PC-3 (cell line): ENCODE data around the gene RALGPS1. TPM values are rescaled to one million over a fixed set of nuclear protein-coding genes. Genes with fewer than 3 reads are reported as not detected.

Experiments used
- ATAC-seq: fragments of 200-7000 bp; cut with Tn5 transposase; 2 replicates; pipeline ENCODE4 v1.9.1; 2020; ENCODE audit warnings: mild to moderate bottlenecking, moderate library complexity
- BruUV-seq: library from RNA; stranded (reverse); fragments of 400-500 nt; replicated peaks from 2 replicates; lab custom pipeline; 2021; lab: Mats Ljungman, UMichigan
- CTCF ChIA-PET: fragments of 300-600 bp; sonication (Branson Sonifier 250); formaldehyde crosslinking; loops from one replicate; lab custom pipeline; 2022; ENCODE audit warnings: antibody characterized with exemption; lab: Charles Lee
- POLR2A ChIA-PET: fragments of 300-600 bp; sonication (Branson Sonifier 250); formaldehyde crosslinking; loops from one replicate; lab custom pipeline; 2022; ENCODE audit warnings: antibody characterized with exemption; ENCODE audit not compliant: unreplicated experiment; lab: Charles Lee
- DNase-seq: peaks from one replicate; pipeline ENCODE4 v3.0.0-alpha.2; 2015
- H2AFZ ChIP-seq: fragments of 300-600 bp; sonication (generic); 2 replicates; pipeline ENCODE4 v1.6.0; 2016; ENCODE audit warnings: antibody characterized with exemption, low read length
- H3F3A ChIP-seq: fragments of 300-600 bp; sonication (generic); one replicate; pipeline ENCODE4 v1.6.0; 2017; ENCODE audit warnings: antibody characterized with exemption, low read length, control low read depth, mild to moderate bottlenecking; ENCODE audit not compliant: unreplicated experiment
- H3K27ac ChIP-seq: fragments of 300-600 bp; sonication (generic); 2 replicates; pipeline ENCODE4 v1.5.1; 2016; ENCODE audit warnings: mild to moderate bottlenecking, low read length
- H3K27me3 ChIP-seq: fragments of 300-600 bp; sonication (generic); 2 replicates; pipeline ENCODE4 v1.6.1; 2016; ENCODE audit warnings: low read length, mixed read lengths
- H3K36me3 ChIP-seq: fragments of 300-600 bp; sonication (generic); 2 replicates; pipeline ENCODE4 v1.6.1; 2016; ENCODE audit warnings: low read depth, mixed run types, low read length, mixed read lengths
- H3K4me1 ChIP-seq: fragments of 300-600 bp; sonication (generic); 2 replicates; pipeline ENCODE4 v1.5.1; 2016; ENCODE audit warnings: low read length; ENCODE audit not compliant: insufficient read depth
- H3K4me2 ChIP-seq: fragments of 300-600 bp; sonication (generic); 2 replicates; pipeline ENCODE4 v1.6.0; 2016; ENCODE audit warnings: low read length
- H3K4me3 ChIP-seq: fragments of 300-600 bp; sonication (generic); 2 replicates; pipeline ENCODE4 v1.5.1; 2016; ENCODE audit warnings: mild to moderate bottlenecking, low read length, mixed read lengths
- H3K79me2 ChIP-seq: fragments of 300-600 bp; sonication (generic); 2 replicates; pipeline ENCODE4 v1.6.1; 2017; ENCODE audit warnings: low read length, mixed read lengths
- H3K9ac ChIP-seq: fragments of 300-600 bp; sonication (generic); 2 replicates; pipeline ENCODE4 v1.6.0; 2016; ENCODE audit warnings: mild to moderate bottlenecking, low read length
- H3K9me2 ChIP-seq: fragments of 300-600 bp; sonication (generic); replicated peaks from 2 replicates; pipeline ENCODE4 v1.6.1; 2016; ENCODE audit warnings: mixed run types, low read length, mixed read lengths
- H3K9me3 ChIP-seq: fragments of 300-600 bp; sonication (generic); 2 replicates; pipeline ENCODE4 v1.6.1; 2016; ENCODE audit warnings: low read length, mixed read lengths
- H4K20me1 ChIP-seq: fragments of 300-600 bp; sonication (generic); 2 replicates; pipeline ENCODE4 v1.6.1; 2016; ENCODE audit warnings: low read length, mixed read lengths
- CTCF ChIP-seq: fragments of 300-600 bp; sonication (generic); conservative IDR thresholded peaks from 2 replicates; pipeline ENCODE4 v1.5.1; 2017; ENCODE audit warnings: antibody characterized with exemption, low read depth, mild to moderate bottlenecking, low read length
- EZH2 ChIP-seq: fragments of 300-600 bp; sonication (generic); IDR thresholded peaks from one replicate; pipeline ENCODE4 v1.6.1; 2017; ENCODE audit warnings: antibody characterized with exemption, mild to moderate bottlenecking, low read length; ENCODE audit not compliant: unreplicated experiment
- EZH2phosphoT487 ChIP-seq: fragments of 300-600 bp; sonication (generic); IDR thresholded peaks from 2 replicates; pipeline ENCODE4 v1.6.1; 2018; ENCODE audit warnings: mild to moderate bottlenecking, antibody characterized with exemption, low read length, borderline replicate concordance
- intact Hi-C: fragments of 100-400 bp; cut with micrococcal nuclease; formaldehyde crosslinking; loops from 2 replicates; pipeline ENCODE4 v1.9.0; 2023
- total RNA-seq: library from RNA; depleted of rRNA; stranded (reverse); fragments of >200 nt; gene quantifications from 2 replicates; pipeline ENCODE4 v1.2.3, GENCODE V29; 2014

RALGPS1 gene
- total RNA-seq, 1 experiment from 2014 or later: 10.2 TPM

DNA sequence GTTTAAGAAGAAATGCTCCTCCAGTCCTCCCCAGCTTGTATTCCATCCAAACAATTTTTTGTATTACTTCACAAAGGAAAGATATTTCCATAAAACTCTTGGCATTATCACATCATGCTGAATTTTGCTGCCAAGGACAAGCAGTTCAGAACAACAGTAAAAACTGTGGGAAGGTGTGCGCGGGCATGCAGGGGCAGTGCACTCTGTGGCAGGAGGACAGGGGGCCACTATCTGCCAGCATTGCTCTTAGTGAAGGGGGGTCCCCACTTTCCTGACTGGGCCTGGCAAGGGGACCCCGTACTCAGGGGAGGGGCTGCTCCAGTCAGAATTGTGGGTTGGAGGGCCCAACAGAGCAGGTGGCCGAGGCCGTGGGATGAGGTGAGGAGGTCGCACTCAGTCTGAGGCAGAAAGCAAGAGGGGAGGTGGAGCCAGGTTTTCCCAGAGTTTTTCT lies 175.1 kb downstream of the RALGPS1 start:
- DNase-seq: no peak
- Histone ChIP-seq H3K79me2 (no peaks in the 10 kb centered on the region), H3F3A (no peaks in the 10 kb centered on the region), H2AFZ (no peak overlapping the region), H3K4me2 (no peak overlapping the region), H4K20me1 (no peaks in the 10 kb centered on the region), H3K4me1 (no peaks in the 10 kb centered on the region), H3K4me3 (no peak overlapping the region), H3K36me3 (no peaks in the 10 kb centered on the region), H3K9ac (no peak overlapping the region), H3K9me2 (no peaks in the 10 kb centered on the region), H3K27ac (no peak overlapping the region), H3K9me3 (no peaks in the 10 kb centered on the region), H3K27me3 (no peaks in the 10 kb centered on the region)
- ChIA-PET CTCF (no interaction called here), POLR2A (no interaction called here)
- TF ChIP-seq EZH2phosphoT487: no peak
- no peak for TF ChIP-seq CTCF
- no peak for TF ChIP-seq EZH2
- BruUV-seq: no TSS peak
- no peak for ATAC-seq
- intact Hi-C loops: no loop called here

DNA sequence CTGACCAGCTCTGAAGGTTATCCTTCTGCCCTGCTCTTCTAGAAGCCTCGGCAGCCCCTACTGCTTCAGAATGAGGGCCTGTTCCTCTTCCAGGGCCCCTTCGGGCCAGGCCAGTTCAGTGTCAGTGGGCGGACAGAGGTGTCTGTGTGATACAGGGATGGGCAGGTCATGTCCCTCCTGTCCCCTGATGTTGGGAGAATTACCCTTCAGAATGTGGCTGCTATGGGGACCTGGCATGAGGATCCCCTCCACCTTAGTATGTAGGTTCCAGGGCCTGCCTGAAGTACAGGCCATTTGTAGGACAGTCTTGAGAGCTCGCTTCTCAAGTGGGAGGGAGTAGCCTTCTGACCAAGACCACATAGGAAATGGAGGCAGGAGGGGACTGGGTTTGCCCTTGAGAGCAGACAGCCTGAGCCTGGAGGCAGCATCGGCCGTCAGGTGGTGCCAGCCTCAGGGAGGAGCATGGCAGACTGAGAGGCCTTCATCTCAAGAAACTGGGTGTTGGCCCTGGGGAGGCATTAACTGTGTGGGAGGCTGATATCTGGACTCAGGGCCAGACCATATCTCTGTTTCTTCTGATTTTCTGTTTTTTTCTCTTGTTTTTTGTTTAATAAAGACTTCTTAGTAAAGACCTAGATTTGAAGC lies 175.9 kb downstream of the RALGPS1 start:
- Histone ChIP-seq H3K4me2 (no peak overlapping the region), H3F3A (no peaks in the 10 kb centered on the region), H3K9me2 (no peaks in the 10 kb centered on the region), H3K9me3 (no peaks in the 10 kb centered on the region), H3K9ac (no peak overlapping the region), H4K20me1 (no peaks in the 10 kb centered on the region), H2AFZ (no peak overlapping the region), H3K79me2 (no peaks in the 10 kb centered on the region), H3K36me3 (no peaks in the 10 kb centered on the region), H3K27ac (no peak overlapping the region), H3K27me3 (no peaks in the 10 kb centered on the region), H3K4me3 (no peak overlapping the region), H3K4me1 (no peaks in the 10 kb centered on the region)
- TF ChIP-seq EZH2: no peak
- no peak for TF ChIP-seq EZH2phosphoT487
- ChIA-PET POLR2A (no interaction called here), CTCF (no interaction called here)
- intact Hi-C loops: no loop called here
- ATAC-seq (no peak), DNase-seq (no peak)
- no TSS peak for BruUV-seq

DNA sequence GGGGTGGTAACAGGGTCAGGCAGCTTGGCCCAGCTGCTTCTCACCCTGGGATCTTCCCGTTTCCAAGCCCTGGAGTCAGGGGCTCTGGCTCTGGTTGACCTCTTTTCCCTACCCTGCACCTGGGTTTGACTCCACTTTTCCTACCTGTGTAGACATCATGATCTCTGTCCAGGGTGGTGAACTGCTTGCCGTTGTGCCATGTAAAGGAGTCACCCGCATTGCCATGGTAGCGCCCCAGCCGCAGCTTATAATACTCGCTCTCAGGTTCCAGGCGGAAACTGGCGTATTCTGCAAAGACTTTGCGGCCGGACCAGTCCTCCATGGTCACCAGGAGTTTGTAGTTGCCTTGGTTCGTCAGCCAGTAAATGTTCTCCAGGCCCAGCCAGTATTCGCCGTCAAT lies 176.9 kb downstream of the RALGPS1 start:
- ATAC-seq: no peak

More for the DNA sequence above, 176.9 kb downstream of the RALGPS1 start:
- Histone ChIP-seq H3K9me2 (no peaks in the 10 kb centered on the region), H3F3A (no peaks in the 10 kb centered on the region), H3K27ac (no peak overlapping the region), H3K4me1 (no peaks in the 10 kb centered on the region), H3K27me3 (no peaks in the 10 kb centered on the region), H3K79me2 (no peaks in the 10 kb centered on the region), H2AFZ (no peak overlapping the region), H3K9me3 (no peaks in the 10 kb centered on the region), H3K4me2 (no peak overlapping the region), H3K9ac (no peak overlapping the region), H3K4me3 (no peak overlapping the region), H3K36me3 (no peaks in the 10 kb centered on the region), H4K20me1 (no peaks in the 10 kb centered on the region)
- DNase-seq: no peak
- ChIA-PET CTCF (no interaction called here), POLR2A (no interaction called here)
- no peak for TF ChIP-seq CTCF
- no peak for TF ChIP-seq EZH2
- no peak for TF ChIP-seq EZH2phosphoT487
- intact Hi-C loops: no loop called here
- BruUV-seq: no TSS peak
